Gastroesophageal sphincter (tissue), 3 donors: ENCODE measurements around the gene KCNT1.

Experiments
- POLR2A ChIP-seq, 2 donors: fragments of 450-650 bp; IDR thresholded peaks; one replicate each; pipeline ENCODE4 v1.6.1; 2017; ENCODE audit warnings: antibody characterized with exemption in 2 of 2, mild to moderate bottlenecking in 2 of 2, moderate library complexity in 1 of 2
- TF ChIP-seq, protein P1 (sequence below), 4 experiments: fragments of 200-600 bp in 2 of 4; fragments of 450-650 bp in 2 of 4; sonication (generic) in 1 of 4; IDR thresholded peaks; one replicate each; pipeline ENCODE4 v1.5.1; 2017 to 2019; ENCODE audit warnings: antibody characterized with exemption in 4 of 4, mild to moderate bottlenecking in 2 of 4, moderate library complexity in 2 of 4

DNA sequence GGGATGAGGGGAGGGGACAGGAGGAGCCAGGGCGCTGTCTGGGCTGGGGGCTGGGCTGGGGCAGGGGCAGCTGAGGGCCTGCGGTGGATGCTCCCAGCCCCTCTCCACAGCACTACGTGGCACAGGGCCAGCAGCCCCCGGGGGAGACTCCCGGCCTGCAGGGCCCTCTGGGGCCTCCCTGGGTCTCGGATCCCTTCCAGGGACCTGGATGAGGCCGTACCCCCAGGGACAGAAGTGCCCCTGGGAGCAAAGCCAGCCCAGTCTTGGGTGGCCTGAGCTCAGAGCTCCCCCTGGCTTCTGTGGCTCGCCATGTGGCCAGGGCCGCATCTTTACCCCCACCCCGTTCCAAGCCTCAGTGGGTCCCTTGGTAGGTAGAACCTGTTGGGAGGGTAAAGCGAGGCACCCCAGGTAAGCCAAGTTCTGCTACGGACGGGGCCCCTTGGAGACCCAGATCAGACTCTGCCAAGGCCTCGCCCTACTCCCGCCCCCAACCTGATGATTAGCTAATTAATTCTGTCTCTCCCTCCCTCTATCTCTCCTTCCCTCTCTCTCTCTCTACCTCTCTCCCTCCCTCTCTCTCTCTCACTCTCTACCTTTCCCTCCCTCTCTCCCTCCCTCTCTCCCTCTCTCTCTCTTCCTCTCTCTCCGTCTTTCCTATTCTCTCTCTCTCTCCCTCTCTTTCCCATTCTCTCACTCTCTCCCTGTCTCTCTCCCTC is 24.3 kb downstream of the KCNT1 start:
- no peak for TF ChIP-seq POLR2A (IDR thresholded peaks at IDR 0.05)
- TF ChIP-seq, protein P1, sequence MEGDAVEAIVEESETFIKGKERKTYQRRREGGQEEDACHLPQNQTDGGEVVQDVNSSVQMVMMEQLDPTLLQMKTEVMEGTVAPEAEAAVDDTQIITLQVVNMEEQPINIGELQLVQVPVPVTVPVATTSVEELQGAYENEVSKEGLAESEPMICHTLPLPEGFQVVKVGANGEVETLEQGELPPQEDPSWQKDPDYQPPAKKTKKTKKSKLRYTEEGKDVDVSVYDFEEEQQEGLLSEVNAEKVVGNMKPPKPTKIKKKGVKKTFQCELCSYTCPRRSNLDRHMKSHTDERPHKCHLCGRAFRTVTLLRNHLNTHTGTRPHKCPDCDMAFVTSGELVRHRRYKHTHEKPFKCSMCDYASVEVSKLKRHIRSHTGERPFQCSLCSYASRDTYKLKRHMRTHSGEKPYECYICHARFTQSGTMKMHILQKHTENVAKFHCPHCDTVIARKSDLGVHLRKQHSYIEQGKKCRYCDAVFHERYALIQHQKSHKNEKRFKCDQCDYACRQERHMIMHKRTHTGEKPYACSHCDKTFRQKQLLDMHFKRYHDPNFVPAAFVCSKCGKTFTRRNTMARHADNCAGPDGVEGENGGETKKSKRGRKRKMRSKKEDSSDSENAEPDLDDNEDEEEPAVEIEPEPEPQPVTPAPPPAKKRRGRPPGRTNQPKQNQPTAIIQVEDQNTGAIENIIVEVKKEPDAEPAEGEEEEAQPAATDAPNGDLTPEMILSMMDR (IDR thresholded peaks at IDR 0.05): no peak
